Ishikawa (cell line): ENCODE data around the gene KRTAP10-1.

ENCODE experiments used
- CEBPB ChIP-seq: IDR thresholded peaks from 2 replicates; pipeline ENCODE4 v1.6.1; 2012
- CREB1 ChIP-seq: IDR thresholded peaks from 2 replicates; pipeline ENCODE4 v1.6.1; 2012; ENCODE audit warnings: low read depth
- EGR1 ChIP-seq: IDR thresholded peaks from 2 replicates; pipeline ENCODE4 v1.6.1; 2012
- EP300 ChIP-seq: IDR thresholded peaks from 2 replicates; pipeline ENCODE4 v1.6.1; 2012; ENCODE audit warnings: borderline replicate concordance
- FOXM1 ChIP-seq: IDR thresholded peaks from 2 replicates; pipeline ENCODE4 v1.6.1; 2012; ENCODE audit warnings: low read depth, borderline replicate concordance
- MAX ChIP-seq: IDR thresholded peaks from 2 replicates; pipeline ENCODE4 v1.6.1; 2012
- NFIC ChIP-seq: IDR thresholded peaks from 2 replicates; pipeline ENCODE4 v1.6.1; 2012
- RAD21 ChIP-seq: IDR thresholded peaks from 2 replicates; pipeline ENCODE4 v1.6.1; 2012; ENCODE audit warnings: low read depth
- REST ChIP-seq: IDR thresholded peaks from 2 replicates; pipeline ENCODE4 v1.6.1; 2012; ENCODE audit warnings: low read depth, mild to moderate bottlenecking
- TAF1 ChIP-seq: IDR thresholded peaks from 2 replicates; pipeline ENCODE4 v1.6.1; 2012; ENCODE audit warnings: low read depth, mild to moderate bottlenecking
- TCF12 ChIP-seq: IDR thresholded peaks from 2 replicates; pipeline ENCODE4 v1.6.1; 2012; ENCODE audit warnings: low read depth
- TEAD4 ChIP-seq: IDR thresholded peaks from 2 replicates; pipeline ENCODE4 v1.6.1; 2012
- USF1 ChIP-seq: IDR thresholded peaks from 2 replicates; pipeline ENCODE4 v1.6.1; 2012
- YY1 ChIP-seq: IDR thresholded peaks from 2 replicates; pipeline ENCODE4 v1.6.1; 2012; ENCODE audit warnings: low read depth
- ZBTB7A ChIP-seq: IDR thresholded peaks from 2 replicates; pipeline ENCODE4 v1.6.1; 2012; ENCODE audit warnings: low read depth

Gene KRTAP10-1

GRCh38 chr21:44567481-44568171 lies 27.6 kb upstream of the KRTAP10-1 start:
- TF ChIP-seq TEAD4 (no peak), USF1 (no peak), CEBPB (no peak), TAF1 (no peak), ZBTB7A (no peak), TCF12 (no peak), MAX (no peak), EP300 (no peak), YY1 (no peak), NFIC (no peak), RAD21 (no peak), CREB1 (no peak), EGR1 (no peak), FOXM1 (no peak), REST (no peak)

GRCh38 chr21:44566403-44566802 lies 26.4 kb upstream of the KRTAP10-1 start:
- TF ChIP-seq NFIC (no peak), TAF1 (no peak), USF1 (no peak), TEAD4 (no peak), EGR1 (no peak), TCF12 (no peak), MAX (no peak), EP300 (no peak), REST (no peak), CREB1 (no peak), CEBPB (no peak), ZBTB7A (no peak), FOXM1 (no peak), YY1 (no peak), RAD21 (no peak)

GRCh38 chr21:44564886-44565598 lies 25.0 kb upstream of the KRTAP10-1 start:
- TF ChIP-seq YY1 (no peak), REST (no peak), FOXM1 (no peak), TEAD4 (no peak), CEBPB (no peak), ZBTB7A (no peak), USF1 (no peak), RAD21 (no peak), TAF1 (no peak), CREB1 (no peak), TCF12 (no peak), NFIC (no peak), EP300 (no peak), MAX (no peak), EGR1 (no peak)
